MCF 10A (cell line): Measurements from ENCODE around the gene SPATS2. TPM values are rescaled to one million over a fixed set of nuclear protein-coding genes. Genes with fewer than 3 reads are reported as not detected.

Source experiments
- BruUV-seq: library from RNA; stranded (reverse); fragments of 400-500 nt; replicated peaks from 2 replicates; lab custom pipeline; 2021; lab: Mats Ljungman, UMichigan
- CTCF ChIA-PET: fragments of 300-600 bp; sonication (Branson Sonifier 250); formaldehyde crosslinking; extraction: SDS; loops from one replicate; lab custom pipeline; 2021; ENCODE audit warnings: antibody characterized with exemption, inconsistent platforms; lab: Yijun Ruan, JAX
- POLR2A ChIA-PET: fragments of 300-600, 350-650 bp; sonication (Branson Sonifier 250); formaldehyde crosslinking; extraction: SDS; loops from one replicate; lab custom pipeline; 2020; ENCODE audit warnings: antibody characterized with exemption, inconsistent platforms; lab: Yijun Ruan, JAX
- DNase-seq: peaks from one replicate; pipeline ENCODE4 v3.0.0-alpha.2; 2018; ENCODE audit not compliant: unreplicated experiment
- H3K27ac Mint-ChIP-seq: one replicate; pipeline ENCODE4 v1.8.0; 2022; ENCODE audit warnings: mild to moderate bottlenecking, low read depth, mixed read lengths; ENCODE audit not compliant: unreplicated experiment
- H3K27me3 Mint-ChIP-seq: one replicate; pipeline ENCODE4 v1.8.0; 2022; ENCODE audit warnings: mixed read lengths; ENCODE audit not compliant: insufficient read depth, unreplicated experiment
- H3K36me3 Mint-ChIP-seq: one replicate; pipeline ENCODE4 v1.8.0; 2022; ENCODE audit warnings: mild to moderate bottlenecking, moderate library complexity, mixed read lengths; ENCODE audit not compliant: insufficient read depth, unreplicated experiment
- H3K4me1 Mint-ChIP-seq: one replicate; pipeline ENCODE4 v1.8.0; 2022; ENCODE audit warnings: mixed read lengths; ENCODE audit not compliant: insufficient read depth, unreplicated experiment
- H3K4me3 Mint-ChIP-seq: one replicate; pipeline ENCODE4 v1.8.0; 2022; ENCODE audit warnings: mild to moderate bottlenecking, moderate library complexity, mixed read lengths; ENCODE audit not compliant: unreplicated experiment
- H3K9me3 Mint-ChIP-seq: one replicate; pipeline ENCODE4 v1.8.0; 2022; ENCODE audit warnings: mixed read lengths; ENCODE audit not compliant: unreplicated experiment
- CTCF ChIP-seq: fragments of 200-600 bp; IDR thresholded peaks from one replicate; pipeline ENCODE4 v1.8.0; 2022; ENCODE audit warnings: antibody characterized with exemption, mild to moderate bottlenecking; ENCODE audit not compliant: unreplicated experiment
- intact Hi-C: fragments of 100-400 bp; cut with micrococcal nuclease; formaldehyde crosslinking; loops from 2 replicates; pipeline ENCODE4 v1.14.1; 2022
- total RNA-seq: library from RNA; stranded (reverse); gene quantifications from 2 replicates; pipeline ENCODE4 v1.2.3, GENCODE V29; 2022

SPATS2 gene
- total RNA-seq, 1 experiment from 2014 or later = 26.0 TPM

DNA sequence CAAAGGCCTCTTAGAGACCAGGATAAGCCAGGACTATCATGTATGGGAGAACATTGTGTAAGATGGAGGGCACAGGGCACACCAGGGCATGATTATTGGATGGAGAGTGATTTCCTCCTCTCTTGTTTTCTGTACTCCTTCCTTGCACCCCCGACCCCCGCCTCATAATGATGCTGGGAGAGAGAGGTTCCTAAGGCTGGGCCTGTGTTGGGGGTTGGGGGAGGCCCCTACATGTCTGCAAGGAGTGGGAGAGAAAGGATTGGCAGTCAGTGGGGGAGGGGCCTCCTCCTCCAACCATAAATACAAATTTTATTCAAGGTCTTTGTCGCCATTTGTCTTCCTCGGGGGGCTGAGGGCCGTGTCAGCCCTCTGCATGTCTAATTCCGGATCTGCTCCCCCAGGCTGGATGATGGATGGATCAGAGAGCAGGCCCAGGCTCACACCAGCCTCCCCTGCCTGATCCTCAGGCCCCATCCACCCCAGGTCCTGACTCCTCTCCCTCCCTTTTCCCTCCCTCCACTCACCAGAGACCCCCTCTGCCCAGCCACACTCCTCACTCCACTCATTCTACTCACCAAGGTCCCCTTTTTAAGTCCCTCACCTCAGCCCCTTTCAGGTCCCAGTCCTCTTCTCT is 28.3 kb upstream of the SPATS2 start:
- no peak overlapping the region for H3K27ac Mint-ChIP-seq
- H3K4me3 Mint-ChIP-seq = no peak overlapping the region
- no peaks in the 10 kb centered on the region for H3K9me3 Mint-ChIP-seq
- no TSS peak for BruUV-seq
- ChIA-PET POLR2A (interaction anchor here (0.7 to 0.9 kb wide), 2 partner anchors 8 to 50 kb away, joined by 3 to 6 read pairs; no protein-coding TSS in a partner anchor), CTCF (interaction anchor here (0.6 to 5.3 kb wide), 7 partner anchors 8 to 259 kb away, joined by 3 to 57 read pairs (median 6); partner anchors contain the start of gene DNAJC22)
- TF ChIP-seq CTCF = no peak
- peaks cover 26% of the 10 kb centered on the region for H3K27me3 Mint-ChIP-seq
- DNase-seq = no peak
- H3K36me3 Mint-ChIP-seq = no peaks in the 10 kb centered on the region
- intact Hi-C loops = loop anchor here (5.0 kb wide), 1 partner anchor 52 kb away; no protein-coding TSS in a partner anchor
- H3K4me1 Mint-ChIP-seq = peaks cover 10% of the 10 kb centered on the region

DNA sequence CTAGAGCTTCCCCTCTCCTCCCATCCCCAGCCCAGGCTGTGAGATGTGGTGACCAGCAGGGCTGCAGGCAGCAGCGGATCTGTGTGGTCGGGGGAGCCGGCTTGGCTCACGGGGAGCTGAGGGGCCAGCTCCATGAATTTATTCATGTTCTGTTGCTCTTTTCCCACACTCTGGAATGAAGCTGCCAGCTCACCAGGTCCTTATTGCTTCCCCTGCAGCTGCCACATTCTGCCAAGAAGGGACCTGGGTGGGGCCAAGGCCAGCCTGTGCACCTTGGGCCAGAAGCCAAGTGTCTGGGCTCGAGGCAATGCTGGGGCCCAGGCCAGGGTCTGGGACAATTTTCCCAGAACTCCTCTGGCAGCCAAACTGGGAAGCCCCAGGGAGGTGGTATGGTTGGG is 27.8 kb upstream of the SPATS2 start:
- H3K27me3 Mint-ChIP-seq = peaks cover 26% of the 10 kb centered on the region
- TF ChIP-seq CTCF = no peak
- intact Hi-C loops = loop anchor here (5.0 kb wide), 1 partner anchor 52 kb away; no protein-coding TSS in a partner anchor
- BruUV-seq = no TSS peak
- ChIA-PET POLR2A (interaction anchor here (0.9 kb wide), 1 partner anchor 51 kb away, joined by 6 read pairs; no protein-coding TSS in a partner anchor), CTCF (interaction anchor here (0.6 to 5.3 kb wide), 5 partner anchors 8 to 251 kb away, joined by 3 to 57 read pairs (median 6); partner anchors contain the start of gene DNAJC22)
- no peak overlapping the region for H3K27ac Mint-ChIP-seq
- no peaks in the 10 kb centered on the region for H3K36me3 Mint-ChIP-seq
- H3K9me3 Mint-ChIP-seq = no peaks in the 10 kb centered on the region
- DNase-seq = no peak
- H3K4me1 Mint-ChIP-seq = peaks cover 10% of the 10 kb centered on the region
- H3K4me3 Mint-ChIP-seq = no peak overlapping the region

- ChIA-PET POLR2A (interaction anchor here (0.9 kb wide), 1 partner anchor 52 kb away, joined by 6 read pairs; no protein-coding TSS in a partner anchor), CTCF (interaction anchor here (0.6 to 5.3 kb wide), 4 partner anchors 18 to 250 kb away, joined by 3 to 57 read pairs (median 6); no protein-coding TSS in a partner anchor)
- no peaks in the 10 kb centered on the region for H3K9me3 Mint-ChIP-seq
- intact Hi-C loops = no loop called here
- BruUV-seq = no TSS peak
- H3K27ac Mint-ChIP-seq = no peak overlapping the region
- H3K27me3 Mint-ChIP-seq = peaks cover 26% of the 10 kb centered on the region
- no peak for DNase-seq
- TF ChIP-seq CTCF = no peak
- no peak overlapping the region for H3K4me3 Mint-ChIP-seq
- no peaks in the 10 kb centered on the region for H3K36me3 Mint-ChIP-seq
- peaks cover 10% of the 10 kb centered on the region for H3K4me1 Mint-ChIP-seq
Observed at GRCh38 chr12:49340095-49340870, 27.0 kb upstream of the SPATS2 start.
